HG02610 (cell line): ENCODE data around the gene BARHL2.

ENCODE experiments used
- ATAC-seq: cut with Tn5 transposase; IDR thresholded peaks from one replicate; pipeline ENCODE4 v1.9.1; 2021; ENCODE audit warnings: mild to moderate bottlenecking, moderate library complexity; ENCODE audit not compliant: unreplicated experiment

BARHL2 gene

GRCh38 chr1:90710579-90711536, 6.2 kb downstream of the BARHL2 start:
- ATAC-seq: no peak

- no peak for ATAC-seq
These were observed 7.6 kb downstream of the BARHL2 start for GRCh38 chr1:90709535-90709934.

DNA sequence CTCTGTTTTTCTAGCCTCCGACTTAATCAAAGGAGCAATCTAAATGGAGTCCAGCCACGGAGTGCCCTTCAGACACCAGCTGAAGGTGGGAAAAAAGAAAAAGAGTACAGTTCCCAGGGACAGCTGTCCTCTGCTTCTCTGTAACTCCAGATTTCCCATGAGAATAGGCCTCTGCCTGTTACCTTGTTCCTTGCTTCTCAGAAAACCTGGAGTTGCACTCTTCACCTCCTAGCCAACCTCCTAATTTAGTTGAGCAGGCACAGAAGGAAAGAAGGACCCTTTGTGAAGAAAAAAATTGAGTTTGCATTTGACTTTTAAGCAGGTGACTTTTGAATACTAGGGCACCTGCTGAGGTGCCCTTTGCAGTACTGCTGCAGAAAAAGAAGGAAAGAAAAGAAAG, 8.3 kb downstream of the BARHL2 start:
- ATAC-seq: no peak

- no peak for ATAC-seq
These were observed 8.8 kb downstream of the BARHL2 start for GRCh38 chr1:90708236-90708786.

DNA sequence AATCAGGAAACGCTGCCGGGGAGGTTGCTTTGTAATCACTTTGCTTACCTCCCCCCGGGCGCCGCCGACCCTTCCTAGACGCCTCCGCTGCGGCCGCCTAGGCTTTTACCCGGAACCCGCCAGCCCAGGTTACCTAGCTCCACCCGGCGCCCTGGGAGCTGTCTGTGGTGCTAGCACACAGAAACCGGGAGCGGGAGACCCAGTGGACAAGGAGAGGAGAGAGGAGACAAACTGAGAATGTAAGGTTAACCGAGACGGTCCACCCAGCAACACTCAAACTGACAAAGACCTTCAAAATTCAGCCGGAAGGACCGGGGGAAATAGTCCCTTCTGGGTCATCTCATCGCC, 9.8 kb downstream of the BARHL2 start:
- ATAC-seq: no peak

DNA sequence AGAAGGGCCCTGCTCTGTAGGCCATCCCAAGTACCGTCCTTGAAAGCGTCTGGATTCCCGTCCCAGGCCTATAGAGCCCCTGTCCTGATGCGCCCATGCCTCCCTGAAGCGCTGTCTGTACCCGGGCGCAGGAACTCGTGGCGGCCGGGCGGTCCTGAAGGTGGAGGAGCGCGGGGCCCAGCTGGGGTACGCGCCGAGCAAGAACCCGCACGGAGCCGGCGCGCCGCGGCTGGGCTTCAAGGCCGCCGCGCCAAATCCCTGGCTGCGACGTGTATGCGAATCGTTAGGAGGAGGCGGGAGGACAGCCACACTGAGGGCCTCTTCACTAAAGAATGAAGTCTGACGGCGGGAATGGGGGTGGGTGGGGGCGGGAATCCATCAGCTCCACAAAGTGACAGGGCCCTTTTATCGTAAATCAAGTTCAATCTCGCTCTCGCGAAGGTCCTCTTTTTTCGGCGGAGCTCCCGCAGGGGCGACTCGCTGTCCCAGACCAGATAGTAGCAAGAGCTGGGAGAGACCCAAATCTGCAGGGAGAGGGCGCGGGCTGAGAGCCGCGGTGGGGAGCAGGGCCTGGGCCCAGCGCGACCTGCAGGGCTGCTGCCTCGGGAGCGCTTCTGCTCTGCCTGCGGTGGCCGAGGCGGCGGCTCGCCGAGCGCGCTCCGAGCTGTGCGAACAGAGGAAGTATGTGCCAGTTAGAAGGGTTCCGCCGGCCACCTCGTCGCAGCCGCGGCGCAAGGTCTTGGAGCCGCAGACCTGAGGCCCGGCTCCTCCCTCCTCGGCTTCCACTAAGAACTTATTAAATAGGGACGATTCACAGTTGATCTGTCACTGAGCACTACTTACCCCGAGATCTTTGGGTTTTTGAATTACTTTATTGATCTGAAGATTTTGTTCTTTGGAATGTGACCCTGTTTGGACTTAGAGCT, 10.4 kb downstream of the BARHL2 start:
- no peak for ATAC-seq

DNA sequence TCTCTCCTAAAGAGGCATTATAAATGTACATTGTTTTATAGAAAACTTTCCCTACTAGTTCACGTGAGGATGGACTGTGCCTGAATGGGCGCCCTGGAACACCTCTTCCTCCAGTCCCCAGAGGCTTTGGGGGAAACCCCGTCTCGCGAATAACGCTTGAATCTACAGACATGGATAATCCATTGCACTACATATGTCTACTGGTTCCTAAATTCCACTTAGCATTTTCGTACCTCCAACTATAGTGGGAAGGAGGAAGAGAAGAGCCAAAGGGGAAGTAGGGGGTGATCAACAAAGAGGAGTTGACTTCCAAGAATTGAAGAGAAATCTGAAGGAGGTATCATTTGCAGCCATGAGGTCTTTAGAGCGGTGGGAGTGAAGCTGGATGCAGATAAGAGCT, 11.1 kb downstream of the BARHL2 start:
- no peak for ATAC-seq

DNA sequence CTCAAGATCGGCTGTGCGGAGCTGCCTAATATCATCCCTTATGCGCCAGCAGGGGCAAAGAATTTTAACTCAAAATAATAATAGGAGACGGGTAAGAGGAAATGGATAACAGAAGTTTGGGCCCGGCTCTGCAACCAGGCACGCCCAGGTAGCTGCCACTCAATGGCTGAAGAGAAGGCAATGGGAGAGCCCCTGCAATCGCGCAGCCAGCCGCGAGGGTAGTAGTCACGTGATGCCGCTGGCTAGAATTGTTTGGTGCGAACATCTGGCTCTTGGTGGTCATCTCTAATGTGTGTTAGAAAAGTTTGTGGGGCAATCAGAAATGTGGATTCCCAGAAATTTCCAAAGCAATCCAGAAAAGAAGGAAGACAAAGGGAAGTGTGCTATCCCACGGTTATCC, 12.3 kb downstream of the BARHL2 start:
- no peak for ATAC-seq

DNA sequence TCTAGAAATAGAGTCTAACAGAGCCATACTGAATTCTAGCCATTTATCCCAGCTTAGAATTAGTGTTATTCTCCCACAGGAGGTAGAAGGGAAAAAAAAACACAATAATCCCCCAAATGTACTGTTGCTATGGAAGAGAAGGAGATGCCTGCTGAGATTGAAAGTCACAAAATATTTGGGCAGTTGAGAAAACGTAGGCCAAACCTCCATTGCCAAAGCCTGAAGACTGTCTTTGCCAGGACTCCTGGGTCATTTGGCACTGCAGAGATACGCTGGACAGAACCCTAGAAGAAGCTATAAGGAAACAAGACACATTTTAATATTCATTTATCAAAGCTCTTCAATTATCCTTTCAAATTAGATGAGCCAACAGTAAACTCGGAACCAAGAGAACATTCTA, 22.3 kb downstream of the BARHL2 start:
- ATAC-seq: no peak

DNA sequence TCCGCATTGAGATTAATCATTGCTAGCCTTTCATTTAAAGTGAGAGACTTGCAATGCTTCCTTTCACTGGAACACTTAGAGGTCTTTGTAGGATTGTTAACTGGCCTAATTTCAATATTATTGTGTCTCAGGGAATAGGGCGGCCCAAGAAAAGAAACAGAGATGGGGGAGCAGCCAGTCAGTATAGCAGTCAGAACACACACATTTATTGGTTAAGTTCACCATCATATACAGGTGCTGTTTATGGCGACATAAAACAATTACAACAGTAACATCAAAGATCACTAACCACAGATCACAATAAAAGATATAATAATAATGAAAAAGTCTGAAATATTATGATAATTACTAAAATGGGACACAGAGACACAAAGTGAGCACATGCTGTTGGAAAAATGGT, 29.4 kb downstream of the BARHL2 start:
- no peak for ATAC-seq

- no peak for ATAC-seq
These were observed 41.8 kb downstream of the BARHL2 start for GRCh38 chr1:90675161-90675847.

DNA sequence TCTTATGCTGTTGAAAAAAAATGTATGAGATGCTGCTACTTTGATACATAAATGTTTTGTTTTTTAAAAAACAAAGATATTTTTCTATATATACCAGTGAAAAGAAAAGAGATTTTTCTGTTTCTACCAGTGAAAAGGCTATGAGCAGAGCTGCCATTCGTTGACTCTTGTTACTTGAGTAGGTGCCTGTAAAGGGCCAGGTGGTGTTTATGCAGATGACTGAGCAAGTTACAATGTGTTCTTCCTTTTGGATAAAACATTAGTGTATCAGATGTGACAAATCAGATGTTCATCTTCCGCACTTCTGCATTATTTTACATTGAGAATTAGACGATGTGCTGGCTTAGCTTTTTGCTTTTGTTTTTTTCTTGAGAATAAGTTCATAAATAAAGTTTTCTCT, 45.4 kb downstream of the BARHL2 start:
- ATAC-seq: no peak

DNA sequence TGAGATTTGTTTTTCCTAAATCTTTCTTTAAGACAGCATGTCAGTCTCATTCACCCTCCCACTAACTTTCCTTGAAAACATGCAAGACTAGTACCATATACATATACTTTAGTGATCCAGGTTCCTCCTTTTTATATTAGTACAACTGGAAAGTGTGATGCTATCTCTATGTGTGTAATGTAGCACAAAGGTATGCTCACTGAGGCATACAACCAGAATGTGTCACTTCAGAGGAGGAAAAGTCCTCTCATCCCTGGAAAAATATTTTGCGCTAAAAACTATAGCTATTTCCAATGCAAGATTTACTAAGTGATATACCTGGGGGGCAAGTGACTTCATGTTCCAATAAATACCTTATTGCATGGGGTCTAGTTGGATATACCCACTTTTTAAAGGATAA, 45.9 kb downstream of the BARHL2 start:
- no peak for ATAC-seq
